GM19043 (cell line): Measurements from ENCODE around the gene MYO18A.

Experiments
- ATAC-seq: cut with Tn5 transposase; IDR thresholded peaks from one replicate; pipeline ENCODE4 v1.9.1; 2021; ENCODE audit warnings: low read depth; ENCODE audit not compliant: unreplicated experiment

The MYO18A gene

DNA sequence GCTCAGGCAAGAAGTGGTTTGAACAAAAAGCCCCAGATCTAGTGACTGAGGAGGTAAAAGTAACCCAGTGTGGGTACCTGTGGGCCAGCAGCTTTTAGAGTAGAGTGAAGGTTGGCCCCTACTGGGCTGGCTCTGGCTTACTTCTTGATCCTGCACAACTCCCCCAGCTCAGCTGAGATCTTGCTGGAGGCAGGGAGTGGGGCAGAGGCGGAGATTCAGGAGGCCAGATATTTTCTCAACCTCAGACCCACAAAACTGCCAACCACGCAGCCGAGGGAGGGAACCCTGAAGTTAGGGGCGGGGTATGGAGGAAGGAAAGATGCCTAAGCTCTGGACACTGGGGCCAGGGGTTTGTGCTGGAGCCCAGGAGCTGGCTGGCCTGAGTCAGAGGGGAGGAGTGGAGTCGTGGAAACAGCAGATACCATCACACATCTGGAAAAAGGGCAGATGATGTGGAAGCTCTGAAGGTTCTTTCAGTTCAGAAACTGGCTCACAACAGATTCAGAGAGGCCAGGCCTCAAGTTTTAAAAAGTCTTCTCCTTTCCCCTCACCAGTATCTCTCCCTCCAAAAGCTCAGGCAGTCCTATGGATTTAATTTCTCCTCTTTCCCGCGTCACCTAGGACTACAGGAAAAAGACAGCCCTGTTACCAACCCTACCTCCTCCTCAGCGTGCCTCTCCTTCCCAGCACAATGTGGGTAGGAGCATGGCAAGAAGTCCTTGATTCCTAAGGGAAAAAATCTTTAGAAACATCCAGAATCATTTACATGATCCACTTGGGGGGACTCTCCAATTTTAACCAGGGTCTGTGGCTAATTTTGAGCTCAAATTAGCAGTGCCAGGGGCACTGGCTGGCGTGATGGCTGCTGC is 48.1 kb downstream of the MYO18A start:
- ATAC-seq, result no peak

DNA sequence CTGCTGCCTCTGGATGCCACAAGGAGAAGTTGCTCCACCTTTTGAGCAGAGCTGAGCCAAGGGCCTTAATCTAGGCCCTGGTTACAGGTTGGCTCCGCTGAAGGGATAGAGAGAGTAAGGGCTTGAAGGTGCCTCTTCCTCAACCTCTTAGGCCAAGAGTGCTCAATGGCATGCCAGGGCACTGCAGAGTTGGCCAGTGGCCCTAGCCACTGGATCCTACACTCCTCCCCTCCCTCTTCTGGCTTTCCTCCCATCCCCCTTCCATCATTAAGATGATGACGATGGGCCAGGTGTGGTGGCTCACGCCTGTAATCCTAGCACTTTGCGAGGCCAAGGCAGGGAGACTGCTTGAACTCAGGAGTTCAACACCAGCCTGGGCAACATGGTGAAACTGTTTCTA is 50.5 kb downstream of the MYO18A start:
- ATAC-seq, result no peak

DNA sequence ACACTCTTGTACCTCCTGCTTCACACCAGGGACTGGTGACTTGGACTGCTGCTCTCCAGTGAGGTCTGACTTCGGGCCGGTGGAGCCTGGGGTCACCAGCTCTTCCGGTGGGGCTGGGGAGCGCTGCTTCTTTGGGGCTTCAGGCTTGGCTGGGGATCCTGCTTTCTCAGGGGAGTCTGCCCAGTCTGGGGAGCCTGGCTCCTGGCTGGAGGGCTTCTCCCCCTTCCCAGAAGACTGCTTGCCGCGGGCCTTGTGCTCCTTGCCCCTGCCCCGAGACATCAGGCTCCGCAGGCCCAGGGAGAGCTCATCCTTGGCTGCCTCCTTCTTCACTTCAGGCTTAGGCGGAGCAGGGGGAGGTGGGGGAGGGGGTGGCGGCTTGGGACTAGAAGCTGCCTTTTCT is 52.4 kb downstream of the MYO18A start:
- ATAC-seq, result no peak

DNA sequence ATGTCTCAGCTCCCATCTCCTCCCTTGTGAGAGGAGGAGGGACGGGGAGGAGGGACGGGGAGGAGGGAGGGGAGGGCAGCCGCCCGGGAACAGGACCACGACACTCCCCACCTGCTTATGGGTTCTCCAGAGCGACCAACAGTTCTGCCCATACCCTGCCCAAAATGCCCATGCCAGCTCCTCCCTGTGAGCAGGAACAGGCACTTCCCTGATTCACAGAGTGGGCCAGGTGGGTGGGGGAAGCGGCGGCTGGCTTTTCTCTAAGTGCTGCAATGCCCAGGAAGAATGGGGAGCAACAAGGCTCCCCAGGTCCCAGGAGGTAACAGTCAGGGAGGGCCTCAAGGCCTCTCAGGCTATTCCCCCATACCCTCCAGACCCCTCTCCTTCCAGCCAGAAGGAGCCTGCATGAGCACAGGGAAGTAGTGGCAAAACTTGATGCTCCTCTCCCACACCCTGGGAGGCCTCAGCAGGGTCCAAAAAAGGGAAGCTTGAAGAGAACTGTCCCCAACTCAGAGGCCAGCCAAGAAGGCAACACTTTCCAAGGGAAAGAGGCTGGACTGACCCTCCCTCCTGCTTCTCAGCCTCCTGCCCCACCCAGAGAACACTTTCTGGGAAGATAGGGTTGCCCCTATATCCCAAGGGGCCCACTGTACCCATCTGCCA is 53.8 kb downstream of the MYO18A start:
- no peak for ATAC-seq

DNA sequence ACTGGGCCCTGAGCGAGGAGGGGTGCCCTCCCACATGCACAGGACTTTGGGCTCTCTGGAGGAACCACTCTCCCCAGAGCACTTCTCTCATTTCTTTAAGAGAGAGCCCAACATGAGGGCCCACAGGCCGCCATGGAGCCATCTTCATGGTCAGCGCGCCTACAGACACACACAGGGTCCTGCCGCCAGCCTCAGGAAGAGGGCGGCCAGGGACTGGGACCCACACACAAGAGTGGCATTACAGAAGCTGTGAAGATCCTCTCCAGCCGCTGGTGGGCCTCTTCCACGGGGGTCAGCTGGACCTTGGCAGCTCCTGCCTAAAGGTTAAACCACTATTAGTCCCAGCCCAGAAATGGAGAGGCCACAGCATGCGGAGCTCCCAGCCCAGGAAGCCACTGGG is 54.5 kb downstream of the MYO18A start:
- no peak for ATAC-seq

DNA sequence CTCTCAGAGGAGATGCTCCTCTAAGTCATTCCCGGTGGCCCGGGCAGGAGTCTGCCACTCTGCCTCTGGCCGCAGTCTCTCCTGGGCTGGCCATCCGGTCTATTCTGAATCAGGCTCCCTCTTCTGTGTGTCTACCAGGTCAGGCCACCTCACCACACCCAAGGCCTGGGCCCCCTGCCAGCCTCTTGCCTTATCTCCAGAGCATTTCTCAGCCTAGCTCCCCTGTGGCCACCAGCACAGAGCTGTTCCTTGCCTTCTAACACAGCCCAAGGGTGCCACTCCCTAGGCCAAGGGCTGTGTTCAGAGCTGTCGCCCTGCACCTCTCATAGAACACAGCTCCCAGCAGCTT is 55.3 kb downstream of the MYO18A start:
- no peak for ATAC-seq

DNA sequence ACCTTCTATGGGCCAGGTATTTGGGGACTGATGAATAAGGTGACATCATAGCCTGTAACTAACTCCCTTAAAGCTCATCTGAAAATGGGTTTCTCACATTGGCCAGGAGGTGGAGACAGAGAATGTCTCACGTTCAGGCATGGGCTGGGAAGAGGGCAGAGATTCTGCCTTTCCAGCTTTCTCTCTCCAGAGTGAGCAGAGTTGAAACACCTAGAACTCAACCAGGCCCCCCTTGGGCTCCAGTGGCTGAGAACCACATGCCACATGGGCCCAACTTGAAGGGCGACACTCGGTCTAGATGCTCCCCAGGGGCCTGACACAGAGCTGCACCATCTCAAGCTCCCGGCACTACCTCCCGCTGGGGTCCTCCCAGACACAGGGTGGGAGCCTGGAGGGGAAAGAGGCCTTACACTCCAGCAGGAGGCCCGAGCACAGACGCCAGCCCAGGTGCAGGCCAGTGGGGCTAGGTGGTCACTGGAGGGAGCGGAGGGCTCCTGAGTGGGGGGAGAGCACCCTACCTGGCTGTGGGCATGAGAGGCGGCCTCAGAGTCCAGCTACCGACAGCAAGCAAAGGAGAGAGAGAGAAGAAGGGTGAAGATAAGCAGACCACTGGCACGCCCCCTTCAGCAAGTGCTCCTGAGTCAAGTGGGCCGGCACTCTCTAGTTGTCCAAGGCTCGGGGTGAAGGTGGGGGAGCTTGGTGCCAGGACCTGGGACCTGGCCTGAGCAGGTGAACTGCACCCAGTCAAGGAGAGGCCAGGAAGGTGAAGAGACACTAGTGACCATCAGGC is 55.9 kb downstream of the MYO18A start:
- no peak for ATAC-seq

DNA sequence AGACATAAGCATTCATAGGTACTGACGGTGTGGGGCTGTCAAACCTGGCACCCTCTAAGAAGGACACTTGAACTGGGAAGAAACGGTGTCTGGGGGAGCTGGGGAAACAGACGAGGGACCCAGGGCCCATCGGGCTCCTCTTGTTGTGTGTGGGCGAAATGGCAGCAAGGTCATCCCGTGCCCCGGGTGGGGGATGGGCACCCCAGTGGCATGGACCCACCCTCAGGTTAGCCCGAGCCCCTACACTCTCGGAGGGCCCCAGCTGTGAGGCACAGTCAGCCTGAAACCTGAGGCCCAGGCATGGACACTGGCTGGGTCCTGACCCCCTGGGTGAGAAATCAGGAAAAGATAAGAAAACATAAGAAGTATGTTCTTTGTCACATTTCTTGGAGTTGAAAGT is 57.1 kb downstream of the MYO18A start:
- no peak for ATAC-seq

DNA sequence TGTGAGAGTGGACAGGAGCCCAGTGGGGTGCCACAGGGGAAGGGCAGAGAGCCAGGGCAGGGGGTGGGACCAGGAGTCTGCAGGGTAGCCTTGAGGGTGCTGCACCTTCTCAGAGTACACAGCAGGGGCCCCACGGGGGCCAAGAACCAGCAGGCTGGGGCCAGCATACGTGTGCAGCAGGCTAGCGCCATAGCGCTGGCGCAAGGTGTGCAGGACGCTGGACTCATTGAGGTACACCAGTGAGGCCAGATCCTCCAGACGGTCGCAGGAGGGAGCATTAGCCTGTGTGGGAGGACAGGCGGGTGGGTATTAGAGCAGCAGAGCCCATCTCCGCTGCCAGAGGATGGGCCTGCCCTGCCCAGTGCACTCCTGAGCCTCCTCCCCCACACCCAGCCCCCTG is 58.8 kb downstream of the MYO18A start:
- ATAC-seq, result no peak

DNA sequence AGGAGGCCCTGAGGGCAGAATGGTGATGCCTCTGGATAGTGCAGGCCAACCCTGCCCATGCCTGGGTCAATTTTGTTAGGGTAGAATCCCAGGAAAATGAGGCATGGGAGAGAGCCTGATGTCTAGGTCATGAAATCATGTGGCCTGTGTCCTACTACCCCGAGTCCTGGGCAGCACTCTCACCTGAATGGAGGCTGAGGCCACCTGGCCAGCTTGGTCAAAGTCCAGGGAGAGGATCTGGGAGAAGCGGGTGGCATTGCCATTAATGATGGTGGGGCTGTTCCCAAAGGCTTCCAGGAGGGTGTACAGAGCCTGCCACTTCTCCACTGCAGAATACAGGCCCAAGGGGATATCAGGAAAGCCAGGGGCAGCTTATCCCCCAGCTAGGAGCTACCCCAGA is 59.8 kb downstream of the MYO18A start:
- ATAC-seq, result no peak

DNA sequence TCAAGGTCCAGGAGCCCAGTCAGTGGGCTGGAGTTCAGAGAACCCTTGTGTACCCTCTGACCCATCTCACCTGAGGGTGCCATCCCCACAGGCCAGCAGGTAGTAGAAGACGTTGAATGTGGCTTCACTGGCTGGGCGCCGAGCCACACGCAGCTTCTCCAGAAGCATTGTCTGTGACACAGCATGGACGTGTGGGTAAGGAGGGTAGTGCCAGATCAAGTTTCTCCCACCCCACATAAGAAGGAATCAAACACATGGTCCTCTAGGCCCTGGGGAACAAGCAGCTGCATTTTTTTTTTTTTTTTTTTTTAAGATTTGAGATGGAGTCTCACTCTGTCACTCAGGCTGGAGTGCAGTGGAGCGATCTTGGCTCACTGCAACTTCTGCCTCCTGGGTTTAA is 60.9 kb downstream of the MYO18A start:
- no peak for ATAC-seq

DNA sequence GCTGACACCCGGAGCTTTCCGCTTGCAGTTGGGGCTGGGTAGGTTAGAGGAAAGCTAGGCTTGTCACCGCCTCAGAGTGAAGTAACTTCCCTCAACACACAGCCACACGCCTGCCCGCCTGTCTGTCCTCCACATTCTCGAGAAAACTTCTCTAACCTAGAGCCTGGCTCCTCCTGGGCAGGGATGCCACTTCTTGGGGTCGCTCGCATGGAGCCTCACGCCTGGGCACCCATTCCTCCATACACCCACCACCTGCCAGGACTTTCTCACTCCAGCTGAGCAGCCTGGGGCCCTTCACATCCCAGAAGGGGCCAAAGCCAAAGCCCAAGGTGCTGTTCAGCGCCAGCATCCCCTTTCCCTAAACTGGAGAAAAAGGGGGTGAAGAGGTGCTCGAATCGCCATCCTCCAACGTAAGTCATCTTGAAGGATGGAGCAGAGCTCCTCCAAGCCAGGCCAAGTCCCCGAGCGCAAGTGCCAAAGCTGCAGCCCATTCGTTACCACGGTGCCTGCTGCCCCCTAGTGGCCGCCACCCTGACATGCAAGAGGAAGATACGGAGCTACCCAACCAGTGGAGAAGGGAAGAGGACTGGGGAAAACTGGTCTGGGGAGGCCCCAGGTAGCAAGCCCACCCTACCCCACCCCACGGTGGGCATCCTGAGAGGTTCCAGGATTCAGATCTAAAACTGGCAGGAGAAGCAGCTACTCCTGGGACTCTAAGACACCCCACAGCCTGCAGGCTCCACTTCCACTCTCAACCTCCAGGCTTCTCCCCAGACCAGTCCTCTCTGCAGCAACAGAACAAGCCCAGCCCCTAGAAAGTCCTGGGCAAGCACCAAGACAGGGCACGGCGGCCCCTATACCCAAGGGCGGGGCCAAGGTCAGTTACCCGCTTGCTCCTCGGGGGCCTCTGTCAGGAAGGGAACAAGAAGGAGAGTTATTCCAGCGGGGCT is 63.1 kb downstream of the MYO18A start:
- no peak for ATAC-seq

DNA sequence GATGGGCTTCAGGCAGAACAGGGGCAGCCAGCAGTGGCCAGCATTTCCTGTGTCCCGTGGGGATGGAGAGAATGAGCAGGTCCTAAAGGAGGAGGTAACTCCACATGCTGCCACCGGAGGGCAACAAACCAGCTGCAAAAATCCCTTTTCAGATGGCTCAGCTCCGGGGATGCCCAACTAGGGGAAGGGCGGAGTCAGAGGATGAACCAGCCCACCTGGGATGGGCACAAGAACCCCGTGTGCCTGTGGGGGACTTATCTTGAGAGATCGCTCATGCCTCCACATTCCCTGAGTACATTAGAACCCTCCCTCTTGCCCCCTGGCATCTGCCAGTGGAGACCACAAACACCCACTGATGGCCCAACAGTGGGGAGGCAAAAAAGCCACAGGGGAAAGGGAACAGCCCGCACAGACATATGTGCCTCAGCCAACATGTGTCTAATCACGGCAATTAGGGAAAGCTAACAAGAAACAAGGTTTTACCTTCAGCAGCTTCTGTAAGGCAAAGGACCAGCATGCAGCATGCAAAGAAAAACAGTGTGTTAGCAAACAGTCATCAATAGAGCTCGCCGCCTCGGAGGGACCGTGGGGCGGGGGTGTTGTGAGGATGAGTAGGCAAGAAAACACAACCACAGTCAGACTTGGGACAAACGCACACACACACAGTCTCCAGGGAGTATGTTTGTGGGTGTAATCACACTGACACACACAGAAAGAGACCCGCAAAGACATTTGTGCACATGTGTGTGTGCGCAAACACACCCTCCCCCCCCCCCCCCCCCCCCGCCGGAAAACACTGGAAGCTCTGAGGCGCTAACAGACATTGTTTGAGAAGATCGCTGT is 64.0 kb downstream of the MYO18A start:
- no peak for ATAC-seq

DNA sequence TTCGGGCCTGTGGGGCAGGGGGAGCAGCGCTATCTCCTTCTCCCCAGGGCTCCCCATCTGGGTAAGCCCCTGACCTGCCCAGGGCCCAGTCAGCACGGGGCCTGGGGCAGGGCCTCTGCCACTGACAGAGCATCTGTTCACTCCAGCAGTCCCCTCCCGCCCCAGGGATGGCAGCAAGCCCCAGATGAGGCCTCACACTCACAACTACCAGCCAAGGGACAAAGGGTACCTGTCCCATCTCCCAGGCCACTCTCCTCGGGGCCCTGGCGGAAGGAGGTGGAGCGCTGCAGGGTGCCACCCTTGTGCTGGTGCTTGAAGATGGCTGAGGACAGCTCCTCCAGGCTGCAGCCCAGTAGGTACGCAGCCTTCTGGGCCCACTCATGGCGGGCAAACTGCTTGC is 64.8 kb downstream of the MYO18A start:
- ATAC-seq, result no peak

DNA sequence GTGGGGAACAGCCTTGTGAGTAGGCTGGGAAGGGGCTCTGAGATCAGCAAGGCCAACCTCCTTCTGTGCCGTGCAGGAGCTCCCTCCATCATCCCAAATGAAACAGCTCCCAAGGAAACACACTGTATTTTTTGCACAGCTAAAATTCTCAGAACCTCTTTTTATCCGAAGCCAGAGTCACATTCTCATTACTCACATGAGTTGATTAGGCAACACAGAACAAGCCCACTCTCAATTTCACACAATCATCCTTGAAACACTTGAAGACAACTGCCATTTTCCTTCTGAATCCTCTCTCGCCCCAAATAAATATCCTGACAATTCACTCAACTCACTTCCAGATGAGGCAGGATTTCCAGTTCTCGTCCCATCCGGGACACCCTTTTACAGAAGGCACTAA is 66.1 kb downstream of the MYO18A start:
- ATAC-seq, result no peak

DNA sequence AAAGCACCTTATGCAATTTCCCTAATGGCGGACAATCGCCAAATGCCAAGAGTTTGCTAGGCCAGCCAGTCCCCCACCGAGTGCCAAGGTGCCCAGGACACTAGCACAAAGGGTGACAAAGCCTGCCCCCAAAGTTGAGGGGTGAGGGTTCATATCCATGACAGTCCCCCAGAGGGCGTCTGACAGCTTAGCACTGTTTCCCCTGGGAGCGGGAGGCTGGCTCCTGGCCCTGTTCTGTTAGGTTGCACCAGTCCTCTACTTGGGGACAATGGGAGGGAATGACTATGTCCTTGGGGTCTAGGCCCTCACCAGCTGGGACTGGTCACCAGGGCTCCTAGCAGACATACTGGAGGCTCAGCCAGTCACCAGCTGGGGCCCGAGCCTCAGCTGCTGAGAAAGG is 66.9 kb downstream of the MYO18A start:
- no peak for ATAC-seq

DNA sequence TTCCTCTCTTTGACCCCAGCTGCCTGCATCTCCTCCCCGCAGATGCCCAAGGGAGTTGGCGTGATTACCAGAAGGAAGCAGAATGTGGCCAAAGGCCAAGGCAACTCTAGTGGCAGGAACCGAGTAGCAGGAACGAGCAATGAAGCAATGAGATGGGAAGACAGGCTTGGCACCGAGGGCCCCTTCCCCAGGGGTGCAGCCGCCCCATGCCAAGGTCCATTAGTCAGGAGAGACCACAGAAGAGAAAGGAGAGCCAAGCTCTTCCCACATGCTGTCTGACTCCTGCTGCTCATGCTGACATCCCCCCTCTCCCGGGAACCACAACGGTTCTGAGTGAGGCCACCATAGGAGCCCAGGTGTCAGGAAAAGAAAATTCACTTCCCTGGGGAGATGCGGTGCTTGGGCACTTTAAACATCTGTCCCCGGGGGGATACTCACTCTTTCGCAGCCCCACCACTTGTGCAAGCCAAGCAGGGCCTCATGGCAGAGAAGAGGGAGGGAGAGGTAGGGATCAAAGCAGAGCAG is 67.4 kb downstream of the MYO18A start:
- no peak for ATAC-seq

DNA sequence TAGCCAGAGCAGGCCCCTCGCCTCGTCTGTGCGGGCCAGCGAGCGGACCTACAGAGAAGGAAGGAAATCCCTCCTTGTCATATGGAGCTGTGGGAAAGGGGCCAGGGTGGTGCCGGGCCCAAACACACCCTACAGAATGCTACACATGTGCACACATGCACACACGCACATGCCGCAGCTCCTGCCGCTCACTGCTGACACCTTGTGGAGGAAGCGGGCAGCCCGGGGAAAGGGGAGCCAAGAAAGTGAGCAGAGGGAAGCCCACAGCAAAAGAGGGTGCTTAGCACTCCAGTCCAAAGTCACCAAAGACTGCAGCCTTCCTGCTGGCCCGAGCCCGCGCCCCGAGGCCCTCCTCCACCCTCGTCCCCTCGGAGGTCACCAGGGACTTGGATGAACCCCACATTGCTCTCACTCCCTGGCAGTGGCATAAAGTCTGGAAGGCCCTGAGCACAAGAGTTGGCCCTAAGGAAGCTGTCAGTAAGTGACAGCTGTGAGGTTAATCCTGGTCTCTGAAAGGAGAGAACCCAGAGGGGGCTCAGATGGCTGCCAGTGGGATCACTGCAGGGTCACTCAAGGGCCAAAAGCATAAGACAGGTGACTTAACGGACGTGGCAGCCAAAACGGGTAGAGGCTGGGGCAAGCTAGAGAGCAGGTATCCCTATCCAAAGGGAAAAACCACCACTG is 68.2 kb downstream of the MYO18A start:
- no peak for ATAC-seq

DNA sequence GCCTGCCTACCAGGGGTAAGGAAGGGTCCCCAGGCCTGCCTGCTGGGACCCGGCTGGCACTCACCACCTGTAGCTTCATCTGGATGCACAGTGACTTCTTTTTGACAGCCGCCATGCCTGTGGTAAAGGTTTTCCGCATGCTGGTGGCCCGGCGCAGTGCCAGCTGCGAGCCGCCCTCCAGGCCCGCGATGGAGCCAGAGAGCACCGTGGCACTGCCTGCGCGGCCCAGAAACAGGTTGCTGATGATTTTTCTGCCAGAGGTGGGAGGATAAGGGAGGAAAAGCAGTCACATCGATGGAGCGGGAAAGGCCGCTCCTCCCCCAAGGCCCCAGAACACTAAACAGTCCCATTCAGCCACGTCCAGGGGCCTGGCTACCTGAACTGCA is 69.8 kb downstream of the MYO18A start:
- no peak for ATAC-seq
